RKO (cell line): Measurements from ENCODE around the gene ILK.

ENCODE experiments used
- DNase-seq: peaks from one replicate; pipeline ENCODE4 v3.0.0-alpha.2; 2016; ENCODE audit warnings: low spot score

Gene ILK

DNA sequence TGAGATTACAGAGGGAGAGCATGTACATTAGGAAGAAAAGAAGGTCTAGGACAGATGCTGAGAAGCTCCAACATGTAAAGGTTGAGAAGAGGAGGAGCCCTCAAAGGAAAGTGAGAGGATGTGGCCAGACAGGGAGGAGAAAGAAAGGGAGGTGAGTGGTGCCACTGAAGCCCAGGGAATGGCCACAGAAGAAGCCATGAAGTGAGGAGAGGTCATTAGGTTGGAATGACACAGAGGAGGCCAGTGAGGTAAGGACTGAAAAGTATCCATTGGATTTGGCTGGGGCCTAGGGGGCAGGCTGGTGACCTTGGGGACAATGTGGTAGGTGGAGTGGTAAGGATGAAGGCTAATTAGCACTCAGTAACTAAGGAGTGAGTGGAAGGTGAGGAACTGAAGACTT, 55.1 kb downstream of the ILK start:
- DNase-seq = no peak
